Bronchial epithelial cell (primary cell): Measurements from ENCODE around the gene LHPP. TPM values are rescaled to one million over a fixed set of nuclear protein-coding genes. Genes with fewer than 3 reads are reported as not detected.
"Not testable (repeated sequence)": the region's sequence is repeated elsewhere in the genome, so short reads cannot be mapped to it uniquely, and the experiment has no call there.

Experiments used
- DNase-seq: peaks from one replicate; pipeline ENCODE4 v3.0.0-alpha.2; 2010; ENCODE audit warnings: low read depth
- FAIRE-seq: peaks from 2 replicates; lab custom pipeline; 2011; peaks lifted over from hg19 to GRCh38; lab: Jason Lieb, UNC
- H3K27me3 ChIP-seq: 2 replicates; pipeline ENCODE4 v1.5.1; 2011; ENCODE audit warnings: low read length; ENCODE audit not compliant: control insufficient read depth, insufficient read depth
- H3K36me3 ChIP-seq: 2 replicates; pipeline ENCODE4 v1.5.1; 2011; ENCODE audit warnings: low read length; ENCODE audit not compliant: control insufficient read depth, insufficient read depth
- H3K4me3 ChIP-seq: 2 replicates; pipeline ENCODE4 v1.5.1; 2011; ENCODE audit warnings: mild to moderate bottlenecking, low read depth, low read length, control low read depth
- total RNA-seq: library from RNA; depleted of rRNA; stranded (reverse); fragments of >200 nt; gene quantifications from 2 replicates; pipeline ENCODE4 v1.2.1, GENCODE V29; 2014
- TF ChIP-seq, protein P1 (sequence below): IDR thresholded peaks from 2 replicates; pipeline ENCODE4 v1.5.1; 2011; ENCODE audit warnings: mild to moderate bottlenecking, moderate library complexity, low read length, control low read depth, inconsistent platforms; ENCODE audit not compliant: insufficient read depth, severe bottlenecking

The LHPP gene
- total RNA-seq, 1 donor from 2014 or later: 14.0 TPM

DNA sequence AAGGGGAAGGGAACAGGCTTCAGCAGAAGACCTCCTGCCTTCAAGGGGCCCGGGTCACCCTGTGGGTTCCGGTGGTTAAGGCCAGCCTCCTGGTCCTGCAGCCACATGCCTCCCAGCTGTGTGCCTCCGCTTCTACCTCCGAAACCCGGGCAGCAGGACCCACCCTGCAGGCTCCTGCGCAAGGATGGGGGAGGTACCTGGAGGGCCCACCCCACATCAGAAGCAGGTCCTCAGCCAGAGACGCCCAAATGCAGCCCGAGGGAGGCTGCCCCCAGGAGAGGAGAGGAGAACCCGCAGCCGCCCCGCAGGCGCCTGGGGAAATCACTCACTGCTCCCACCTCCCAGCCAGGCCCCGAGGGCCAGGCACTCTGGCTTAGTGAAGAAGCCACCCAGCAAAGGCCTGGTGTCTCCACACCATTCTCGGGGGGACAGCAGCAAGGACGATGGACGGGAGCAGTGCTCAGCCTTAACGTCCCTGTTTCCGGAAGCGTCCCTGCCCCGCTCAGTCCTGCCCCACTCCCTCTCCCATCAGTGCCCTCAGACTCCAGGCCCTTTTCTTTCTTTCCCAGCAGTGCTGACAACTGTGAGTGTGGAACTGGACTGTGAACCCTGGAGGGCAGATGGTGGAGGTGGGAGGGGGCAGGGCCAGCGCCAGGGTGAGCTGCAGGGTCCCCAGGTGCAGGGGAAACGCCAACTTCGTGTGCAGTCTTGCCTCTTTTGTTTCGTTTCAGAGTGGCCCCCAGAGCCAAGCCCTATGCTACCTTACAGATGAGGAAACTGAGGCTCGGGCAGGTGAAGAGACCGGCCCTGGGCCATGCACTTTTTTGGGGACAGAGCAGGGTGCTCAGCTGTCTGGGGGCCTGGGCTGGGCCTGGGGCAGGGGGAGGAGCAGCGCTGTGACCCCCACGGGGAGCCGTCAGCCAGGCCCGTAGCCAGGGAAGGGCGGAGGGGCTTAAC is 144.5 kb downstream of the LHPP start:
- Histone ChIP-seq H3K36me3 (no peaks in the 10 kb centered on the region), H3K27me3 (no peaks in the 10 kb centered on the region), H3K4me3 (no peak overlapping the region)
- DNase-seq (no peak), FAIRE-seq (no peak)
- TF ChIP-seq, protein P1, sequence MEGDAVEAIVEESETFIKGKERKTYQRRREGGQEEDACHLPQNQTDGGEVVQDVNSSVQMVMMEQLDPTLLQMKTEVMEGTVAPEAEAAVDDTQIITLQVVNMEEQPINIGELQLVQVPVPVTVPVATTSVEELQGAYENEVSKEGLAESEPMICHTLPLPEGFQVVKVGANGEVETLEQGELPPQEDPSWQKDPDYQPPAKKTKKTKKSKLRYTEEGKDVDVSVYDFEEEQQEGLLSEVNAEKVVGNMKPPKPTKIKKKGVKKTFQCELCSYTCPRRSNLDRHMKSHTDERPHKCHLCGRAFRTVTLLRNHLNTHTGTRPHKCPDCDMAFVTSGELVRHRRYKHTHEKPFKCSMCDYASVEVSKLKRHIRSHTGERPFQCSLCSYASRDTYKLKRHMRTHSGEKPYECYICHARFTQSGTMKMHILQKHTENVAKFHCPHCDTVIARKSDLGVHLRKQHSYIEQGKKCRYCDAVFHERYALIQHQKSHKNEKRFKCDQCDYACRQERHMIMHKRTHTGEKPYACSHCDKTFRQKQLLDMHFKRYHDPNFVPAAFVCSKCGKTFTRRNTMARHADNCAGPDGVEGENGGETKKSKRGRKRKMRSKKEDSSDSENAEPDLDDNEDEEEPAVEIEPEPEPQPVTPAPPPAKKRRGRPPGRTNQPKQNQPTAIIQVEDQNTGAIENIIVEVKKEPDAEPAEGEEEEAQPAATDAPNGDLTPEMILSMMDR: no peak

GRCh38 chr10:124606822-124607221 is 145.2 kb downstream of the LHPP start:
- TF ChIP-seq, protein P1: no peak
- no peak for DNase-seq
- no peaks in the 10 kb centered on the region for H3K36me3 ChIP-seq
- H3K27me3 ChIP-seq: no peaks in the 10 kb centered on the region
- no peak for FAIRE-seq
- no peak overlapping the region for H3K4me3 ChIP-seq

- FAIRE-seq (no peak), DNase-seq (no peak)
- TF ChIP-seq, protein P1: no peak
- H3K4me3 ChIP-seq: no peak overlapping the region
- H3K36me3 ChIP-seq: no peaks in the 10 kb centered on the region
- no peaks in the 10 kb centered on the region for H3K27me3 ChIP-seq
Measured at GRCh38 chr10:124607693-124608092, 146.1 kb downstream of the LHPP start.

DNA sequence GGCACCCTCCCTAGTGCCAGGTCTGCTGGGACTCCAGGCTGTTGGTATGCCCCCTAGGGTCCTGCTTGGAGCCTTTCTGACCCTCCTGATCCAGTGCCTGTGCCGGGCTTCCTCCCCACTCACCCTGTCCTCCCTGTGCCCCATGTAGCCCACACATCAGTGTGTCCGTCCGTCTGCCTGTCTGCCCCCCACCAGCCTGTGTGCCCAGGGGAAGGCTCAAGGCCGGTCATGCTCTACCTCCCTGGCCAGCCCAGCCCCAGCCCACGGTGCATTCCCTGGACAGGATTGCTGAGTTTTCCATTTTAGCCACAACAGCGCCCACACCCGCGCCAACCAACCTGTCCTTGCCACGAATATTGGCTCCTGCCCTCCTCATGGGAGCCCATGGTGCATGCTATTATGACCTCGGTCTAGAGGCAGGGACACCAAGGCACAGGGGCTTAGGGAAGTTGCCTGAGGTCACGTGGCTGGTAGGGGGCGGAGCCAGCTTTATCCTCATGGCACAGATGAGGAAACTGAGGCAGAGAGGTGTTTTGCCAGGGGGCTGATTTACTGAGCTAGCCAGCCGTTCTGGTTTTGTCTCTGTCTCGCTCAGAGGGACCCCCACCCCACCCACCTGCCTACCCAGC is 146.6 kb downstream of the LHPP start:
- DNase-seq (no peak), FAIRE-seq (no peak)
- H3K36me3 ChIP-seq: no peaks in the 10 kb centered on the region
- H3K27me3 ChIP-seq: no peaks in the 10 kb centered on the region
- TF ChIP-seq, protein P1: no peak
- H3K4me3 ChIP-seq: no peak overlapping the region

- DNase-seq (no peak), FAIRE-seq (no peak)
Measured at GRCh38 chr10:124609698-124610097, 148.1 kb downstream of the LHPP start.

DNA sequence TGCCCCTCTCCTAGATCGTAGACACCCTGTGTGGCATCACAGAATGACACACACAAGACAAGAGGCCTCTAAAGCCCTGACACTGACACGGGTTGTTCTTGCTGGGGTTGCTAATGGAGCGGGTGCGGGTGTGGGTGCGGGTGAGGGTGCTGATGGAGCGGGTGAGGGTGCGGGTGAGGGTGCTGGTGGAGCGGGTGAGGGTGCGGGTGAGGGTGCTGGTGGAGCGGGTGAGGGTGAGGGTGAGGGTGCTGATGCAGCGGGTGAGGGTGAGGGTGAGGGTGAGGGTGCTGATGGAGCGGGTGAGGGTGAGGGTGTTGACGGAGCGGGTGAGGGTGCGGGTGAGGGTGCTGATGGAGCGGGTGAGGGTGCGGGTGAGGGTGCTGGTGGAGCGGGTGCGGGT is 148.6 kb downstream of the LHPP start:
- not testable (repeated sequence) for H3K36me3 ChIP-seq, H3K27me3 ChIP-seq, DNase-seq, H3K4me3 ChIP-seq, FAIRE-seq

More at GRCh38 chr10:124609698-124610097, 148.1 kb downstream of the LHPP start:
- Histone ChIP-seq H3K27me3 (no peaks in the 10 kb centered on the region), H3K4me3 (no peak overlapping the region), H3K36me3 (no peaks in the 10 kb centered on the region)
- TF ChIP-seq, protein P1: no peak

DNA sequence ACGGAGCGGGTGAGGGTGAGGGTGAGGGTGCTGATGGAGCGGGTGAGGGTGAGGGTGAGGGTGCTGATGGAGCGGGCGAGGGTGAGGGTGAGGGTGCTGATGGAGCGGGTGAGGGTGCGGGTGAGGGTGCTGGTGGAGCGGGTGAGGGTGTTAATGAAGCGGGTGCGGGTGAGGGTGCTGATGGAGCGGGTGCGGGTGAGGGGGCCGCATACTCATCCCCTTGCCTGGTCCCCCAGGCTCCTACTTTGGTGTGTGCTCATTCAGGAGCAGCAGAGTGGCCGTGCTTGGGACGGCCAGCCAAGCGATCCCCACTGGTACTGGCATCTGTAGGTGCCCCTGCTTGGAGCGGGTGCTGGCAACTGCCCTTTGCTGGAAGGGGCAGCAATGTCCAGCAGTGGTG is 149.2 kb downstream of the LHPP start:
- FAIRE-seq, H3K36me3 ChIP-seq, DNase-seq, H3K27me3 ChIP-seq, H3K4me3 ChIP-seq: not testable (repeated sequence)
